OCI-LY3 (cell line): ENCODE measurements around the gene CDK15.
A peak's percentile ranks its signal among the peaks of the same experiment; 100 is the strongest.

ENCODE experiments used
- H2AFZ ChIP-seq: fragments of 200-600, 300-600 bp; shearing (Covaris generic); 2 replicates; pipeline ENCODE4 v1.6.0; 2014; ENCODE audit warnings: antibody characterized with exemption, low read depth, low read length
- H3K27ac ChIP-seq: fragments of 200-600, 300-600 bp; sonication (generic); 2 replicates; pipeline ENCODE4 v1.5.1; 2014; ENCODE audit warnings: mild to moderate bottlenecking, low read length, moderate library complexity, mixed read lengths
- H3K27me3 ChIP-seq: fragments of 200-600, 300-600 bp; sonication (generic); 2 replicates; pipeline ENCODE4 v1.6.1; 2014; ENCODE audit warnings: low read depth, low read length, mixed read lengths
- H3K36me3 ChIP-seq: fragments of 200-600, 300-600 bp; sonication (generic); replicated peaks from 2 replicates; pipeline ENCODE3; 2014; ENCODE audit warnings: low read depth, low read length, mixed read lengths
- H3K4me1 ChIP-seq: fragments of 300-600, 200-600 bp; sonication (generic); 2 replicates; pipeline ENCODE4 v1.6.1; 2014; ENCODE audit warnings: low read length, mixed read lengths
- H3K4me2 ChIP-seq: fragments of 200-600, 300-600 bp; sonication (generic); 2 replicates; pipeline ENCODE4 v1.6.1; 2014; ENCODE audit warnings: low read length, mixed read lengths
- H3K4me3 ChIP-seq: fragments of 300-600, 200-600 bp; sonication (generic); 2 replicates; pipeline ENCODE4 v1.5.1; 2014; ENCODE audit warnings: antibody characterized with exemption, mild to moderate bottlenecking, low read length, moderate library complexity
- H3K79me2 ChIP-seq: fragments of 300-600, 200-600 bp; shearing (Covaris generic); 2 replicates; pipeline ENCODE4 v1.6.1; 2014; ENCODE audit warnings: mild to moderate bottlenecking, low read length, mixed read lengths
- H3K9ac ChIP-seq: fragments of 300-600, 200-600 bp; shearing (Covaris generic); 2 replicates; pipeline ENCODE4 v1.6.0; 2014; ENCODE audit warnings: mild to moderate bottlenecking, low read length, moderate library complexity
- H3K9me3 ChIP-seq: fragments of 200-600, 300-600 bp; shearing (Covaris generic); 2 replicates; pipeline ENCODE4 v1.6.1; 2014; ENCODE audit warnings: low read length, mixed read lengths; ENCODE audit not compliant: insufficient read depth
- H4K20me1 ChIP-seq: fragments of 200-600, 300-600 bp; sonication (generic); 2 replicates; pipeline ENCODE4 v1.6.1; 2016; ENCODE audit warnings: low read length, mixed read lengths; ENCODE audit not compliant: insufficient read depth
- EZH2phosphoT487 ChIP-seq: fragments of 200-600 bp; shearing (Covaris generic); IDR thresholded peaks from 2 replicates; pipeline ENCODE4 v1.6.1; 2018; ENCODE audit warnings: antibody characterized with exemption, mixed run types, low read depth
- TF ChIP-seq, protein P1 (sequence below): fragments of 200-600, 300-600 bp; sonication (generic); IDR thresholded peaks from 2 replicates; pipeline ENCODE4 v1.5.1; 2014; ENCODE audit warnings: antibody characterized with exemption, low read length, low read depth

The CDK15 gene

DNA sequence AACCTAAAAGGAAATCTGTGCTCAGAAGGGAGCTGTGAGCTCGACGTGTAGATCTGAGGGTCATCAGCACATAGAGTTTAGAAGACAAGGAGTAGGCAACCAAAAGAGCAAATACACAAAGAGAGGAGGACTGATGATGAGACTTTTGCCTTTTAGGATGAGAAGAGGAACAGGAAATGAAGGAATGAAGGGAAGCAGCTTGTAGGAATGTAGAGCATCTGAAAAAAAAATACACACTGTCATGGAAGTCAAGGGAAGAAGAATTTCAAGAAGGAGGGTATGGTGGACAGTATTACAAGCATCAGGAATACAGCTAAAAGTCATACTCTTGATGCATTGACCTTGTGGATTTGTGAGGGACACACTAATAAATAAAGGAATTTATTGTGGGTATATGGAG lies 21.9 kb downstream of the CDK15 start:
- no peaks in the 10 kb centered on the region for H3K79me2 ChIP-seq
- H4K20me1 ChIP-seq, result no peaks in the 10 kb centered on the region
- no peaks in the 10 kb centered on the region for H3K4me1 ChIP-seq
- TF ChIP-seq, protein P1, sequence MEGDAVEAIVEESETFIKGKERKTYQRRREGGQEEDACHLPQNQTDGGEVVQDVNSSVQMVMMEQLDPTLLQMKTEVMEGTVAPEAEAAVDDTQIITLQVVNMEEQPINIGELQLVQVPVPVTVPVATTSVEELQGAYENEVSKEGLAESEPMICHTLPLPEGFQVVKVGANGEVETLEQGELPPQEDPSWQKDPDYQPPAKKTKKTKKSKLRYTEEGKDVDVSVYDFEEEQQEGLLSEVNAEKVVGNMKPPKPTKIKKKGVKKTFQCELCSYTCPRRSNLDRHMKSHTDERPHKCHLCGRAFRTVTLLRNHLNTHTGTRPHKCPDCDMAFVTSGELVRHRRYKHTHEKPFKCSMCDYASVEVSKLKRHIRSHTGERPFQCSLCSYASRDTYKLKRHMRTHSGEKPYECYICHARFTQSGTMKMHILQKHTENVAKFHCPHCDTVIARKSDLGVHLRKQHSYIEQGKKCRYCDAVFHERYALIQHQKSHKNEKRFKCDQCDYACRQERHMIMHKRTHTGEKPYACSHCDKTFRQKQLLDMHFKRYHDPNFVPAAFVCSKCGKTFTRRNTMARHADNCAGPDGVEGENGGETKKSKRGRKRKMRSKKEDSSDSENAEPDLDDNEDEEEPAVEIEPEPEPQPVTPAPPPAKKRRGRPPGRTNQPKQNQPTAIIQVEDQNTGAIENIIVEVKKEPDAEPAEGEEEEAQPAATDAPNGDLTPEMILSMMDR, result no peak
- TF ChIP-seq EZH2phosphoT487, result no peak
- no peak overlapping the region for H2AFZ ChIP-seq
- no peak overlapping the region for H3K27ac ChIP-seq
- H3K9ac ChIP-seq, result no peak overlapping the region
- no peaks in the 10 kb centered on the region for H3K36me3 ChIP-seq
- peaks cover 3% of the 10 kb centered on the region; the same call in 1 of the 2 replicates for H3K27me3 ChIP-seq
- no peaks in the 10 kb centered on the region for H3K9me3 ChIP-seq
- H3K4me2 ChIP-seq, result no peak overlapping the region
- no peak overlapping the region for H3K4me3 ChIP-seq

DNA sequence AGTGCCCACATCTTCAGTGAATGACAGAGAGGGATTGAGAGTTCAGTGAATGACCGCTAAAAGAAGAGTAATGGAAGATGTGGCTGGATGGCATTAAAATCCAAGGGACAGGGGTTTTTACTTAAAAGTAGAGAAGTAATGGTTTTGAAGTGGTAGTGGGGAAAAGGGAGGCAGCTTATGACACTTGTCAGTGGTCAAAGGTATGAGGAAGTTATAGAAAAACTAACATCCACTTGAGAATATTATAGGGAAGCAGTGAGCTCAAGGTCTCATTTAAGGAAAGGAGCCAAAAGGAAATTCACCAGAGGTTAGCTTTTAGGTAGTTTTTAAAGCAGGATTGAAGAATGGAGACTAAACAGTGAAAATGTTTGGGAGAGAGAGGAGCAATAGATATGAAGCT lies 24.3 kb downstream of the CDK15 start:
- no peak for TF ChIP-seq EZH2phosphoT487
- TF ChIP-seq, protein P1, result no peak
- Histone ChIP-seq H3K9ac (no peak overlapping the region), H3K9me3 (no peaks in the 10 kb centered on the region), H3K4me1 (peaks cover 8% of the 10 kb centered on the region), H3K36me3 (no peaks in the 10 kb centered on the region), H3K4me2 (no peak overlapping the region), H3K79me2 (no peaks in the 10 kb centered on the region), H4K20me1 (no peaks in the 10 kb centered on the region), H2AFZ (no peak overlapping the region), H3K27me3 (peaks cover 3% of the 10 kb centered on the region; the same call in 1 of the 2 replicates), H3K4me3 (no peak overlapping the region), H3K27ac (no peak overlapping the region)

DNA sequence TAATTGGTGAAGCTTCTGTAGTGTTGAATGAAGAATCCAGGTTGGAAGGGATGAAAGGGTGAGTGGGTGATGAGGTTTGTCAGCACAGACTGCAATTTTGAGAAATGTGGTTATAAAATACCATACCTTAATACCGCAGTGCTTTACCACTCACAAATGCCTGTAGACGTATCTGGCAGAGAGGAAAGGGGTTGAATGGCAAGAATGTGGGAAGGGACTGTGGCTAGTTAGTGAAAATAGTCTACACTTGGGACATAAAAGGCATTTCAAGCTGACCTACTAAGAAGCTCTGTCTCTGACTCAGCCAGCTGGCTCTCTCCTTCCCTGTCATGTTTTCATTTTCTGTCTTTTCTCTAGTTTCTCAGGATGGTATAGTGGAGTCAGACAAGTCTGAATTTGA lies 25.1 kb downstream of the CDK15 start:
- no peak overlapping the region for H2AFZ ChIP-seq
- no peaks in the 10 kb centered on the region for H3K79me2 ChIP-seq
- H3K27me3 ChIP-seq, result peaks cover 3% of the 10 kb centered on the region; the same call in 1 of the 2 replicates
- no peak for TF ChIP-seq EZH2phosphoT487
- TF ChIP-seq, protein P1, result no peak
- no peak overlapping the region for H3K4me2 ChIP-seq
- no peak overlapping the region for H3K27ac ChIP-seq
- H3K4me3 ChIP-seq, result no peak overlapping the region
- H4K20me1 ChIP-seq, result no peaks in the 10 kb centered on the region
- H3K36me3 ChIP-seq, result no peaks in the 10 kb centered on the region
- peaks cover 8% of the 10 kb centered on the region for H3K4me1 ChIP-seq
- no peaks in the 10 kb centered on the region for H3K9me3 ChIP-seq
- no peak overlapping the region for H3K9ac ChIP-seq

DNA sequence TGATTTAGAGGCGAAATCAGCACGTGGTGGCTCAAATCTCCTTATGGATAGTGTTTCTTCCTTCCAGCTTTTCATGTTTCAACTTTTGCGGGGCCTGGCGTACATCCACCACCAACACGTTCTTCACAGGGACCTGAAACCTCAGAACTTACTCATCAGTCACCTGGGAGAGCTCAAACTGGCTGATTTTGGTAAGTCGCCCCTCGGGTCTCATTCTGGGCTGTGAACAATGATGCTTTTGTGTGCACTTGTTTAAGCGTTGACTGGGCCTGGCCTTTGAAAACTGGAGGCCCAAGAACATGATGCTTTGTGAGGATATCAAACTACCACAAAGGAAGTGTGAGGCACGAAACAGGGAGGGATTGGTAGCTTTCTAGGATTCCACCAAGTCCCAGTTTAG lies 27.4 kb downstream of the CDK15 start:
- Histone ChIP-seq H3K9ac (no peak overlapping the region), H3K27ac (no peak overlapping the region), H3K9me3 (no peaks in the 10 kb centered on the region), H3K4me2 (0 out of 2 replicates have a peak overlapping the region, but pooled peaks have one; percentile 6), H3K27me3 (peaks cover 3% of the 10 kb centered on the region; the same call in 1 of the 2 replicates), H4K20me1 (no peaks in the 10 kb centered on the region), H3K79me2 (no peaks in the 10 kb centered on the region), H3K4me1 (peaks cover 8% of the 10 kb centered on the region), H3K4me3 (no peak overlapping the region), H2AFZ (no peak overlapping the region), H3K36me3 (no peaks in the 10 kb centered on the region)
- TF ChIP-seq, protein P1, result no peak
- TF ChIP-seq EZH2phosphoT487, result no peak
